NT2/D1 (cell line): ENCODE measurements around the gene OPRD1.

Experiments
- SUZ12 ChIP-seq: IDR thresholded peaks from 2 replicates; pipeline ENCODE4 v1.6.1; 2011; ENCODE audit not compliant: insufficient read length, insufficient read depth; ENCODE audit errors: extremely low read depth
- YY1 ChIP-seq: IDR thresholded peaks from 2 replicates; pipeline ENCODE4 v1.6.1; 2011; ENCODE audit not compliant: insufficient read length, insufficient read depth

DNA sequence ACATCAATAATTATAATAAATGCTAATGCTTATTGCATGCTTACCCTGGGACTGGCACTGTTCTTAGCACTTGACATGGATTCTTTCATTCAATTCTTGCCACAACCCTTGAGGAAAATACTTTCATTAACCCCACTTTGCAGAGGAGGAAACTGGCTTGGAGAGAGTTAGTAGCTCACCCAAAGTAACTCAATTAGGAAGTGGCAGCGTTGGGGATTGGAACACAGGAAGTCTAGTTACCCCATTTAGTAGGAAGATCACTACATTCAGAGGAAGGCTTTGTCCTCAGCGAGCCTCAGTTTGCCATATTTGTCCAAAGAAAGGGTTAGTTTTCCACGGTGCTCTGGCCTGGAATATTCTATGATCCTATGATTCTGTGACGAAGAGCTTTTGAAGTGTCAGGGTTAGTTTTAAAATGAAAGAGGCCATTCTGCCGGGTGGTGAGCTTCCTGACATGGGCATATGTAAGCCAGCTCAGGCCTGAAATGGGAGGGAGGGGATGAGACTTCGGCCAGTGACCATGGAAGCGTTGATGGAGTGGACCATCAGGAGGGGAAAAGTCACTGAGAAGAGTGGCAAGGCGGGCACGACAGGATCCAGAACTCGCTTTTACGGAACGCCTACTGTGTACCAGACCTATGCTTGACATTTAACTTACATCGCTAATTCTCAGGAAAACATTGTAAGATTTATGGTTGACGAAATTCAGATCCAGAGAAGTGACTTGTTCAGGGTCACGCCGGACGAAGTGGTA, 74.2 kb downstream of the OPRD1 start:
- no peak for TF ChIP-seq SUZ12
- no peak for TF ChIP-seq YY1
